H1 (cell line): ENCODE measurements around the gene FAM76A. TPM values are rescaled to one million over a fixed set of nuclear protein-coding genes. Genes with fewer than 3 reads are reported as not detected.

Source experiments
- CBX5 ChIP-seq: fragments of 300-800, 300-1000 bp; sonication (generic); IDR thresholded peaks from 2 replicates; pipeline ENCODE4 v1.7.1; 2016; ENCODE audit warnings: antibody characterized with exemption, low read length, low read depth
- CTBP2 ChIP-seq: IDR thresholded peaks from 2 replicates; pipeline ENCODE4 v1.7.0; 2011; ENCODE audit warnings: borderline replicate concordance, mild to moderate bottlenecking, moderate library complexity, mixed read lengths, low read length; ENCODE audit not compliant: insufficient read depth, insufficient read length
- JUN ChIP-seq: IDR thresholded peaks from 2 replicates; pipeline ENCODE4 v1.6.1; 2011; ENCODE audit warnings: low read depth, mild to moderate bottlenecking, improper control_type of control experiment, low read length
- JUND ChIP-seq: IDR thresholded peaks from 2 replicates; pipeline ENCODE4 v1.6.1; 2011; ENCODE audit warnings: mild to moderate bottlenecking, improper control_type of control experiment, low read length
- KDM5A ChIP-seq: fragments of 200-600 bp; IDR thresholded peaks from 2 replicates; pipeline ENCODE4 v1.7.1; 2012; ENCODE audit warnings: mild to moderate bottlenecking, low read length, inconsistent platforms, mixed read lengths
- POLR2AphosphoS5 ChIP-seq: IDR thresholded peaks from 2 replicates; pipeline ENCODE4 v1.6.1; 2011; ENCODE audit warnings: low read depth, low read length
- RFX5 ChIP-seq: IDR thresholded peaks from 2 replicates; pipeline ENCODE4 v1.6.1; 2011; ENCODE audit warnings: low read depth, low read length, improper control_type of control experiment, borderline replicate concordance
- SIRT6 ChIP-seq: IDR thresholded peaks from one replicate; pipeline ENCODE4 v1.7.1; 2012; ENCODE audit warnings: low read length, inconsistent platforms
- SUZ12 ChIP-seq: fragments of 200-600 bp; sonication (generic); IDR thresholded peaks from 2 replicates; pipeline ENCODE4 v1.6.1; 2012; ENCODE audit warnings: mild to moderate bottlenecking, inconsistent platforms, low read length, moderate library complexity, mixed read lengths
- TAF7 ChIP-seq: optimal IDR thresholded peaks from 2 replicates; pipeline ENCODE3; 2011; ENCODE audit warnings: low read depth, mild to moderate bottlenecking, inconsistent platforms, low read length, moderate library complexity, borderline replicate concordance
- TEAD4 ChIP-seq: IDR thresholded peaks from 2 replicates; pipeline ENCODE4 v1.6.1; 2012; ENCODE audit warnings: low read depth, low read length, inconsistent platforms, mixed read lengths
- polyA plus RNA-seq, 7 experiments: library from polyadenylated mRNA; depleted of rRNA in 3 of 7; stranded (reverse) in 5 of 7; unstranded in 2 of 7; fragments of >200 nt in 5 of 7; fragments of 200-250 nt in 2 of 7; gene quantifications; 1 replicate in 5 of 7; 2 replicates in 1 of 7; 4 replicates in 1 of 7; pipeline versions ENCODE4 v1.2.1 to v1.2.3, GENCODE V29; 2011 to 2013; ENCODE audit warnings: missing spikeins in 2 of 7, mixed read lengths in 2 of 7
- total RNA-seq: library from RNA; stranded (reverse); fragmentation: NEBNext Ultra II Directional; extraction: Animal tissue kit (Norgen Biotek cat#: 25700); gene quantifications from 2 replicates; pipeline ENCODE4 v1.2.1, GENCODE V29; 2021

FAM76A gene
- total and polyA plus RNA-seq, 2 of the 8 experiments (the other 6 are each of a cell fraction or from before 2014, with no cell fraction given), result 3.4 to 16.2 TPM

GRCh38 chr1:27719286-27720251 lies 6.2 kb upstream of the FAM76A start (continued):
- TF ChIP-seq CTBP2 (no peak), CBX5 (no peak), RFX5 (no peak), JUN (no peak), TEAD4 (no peak), JUND (no peak), KDM5A (no peak), SUZ12 (no peak), POLR2AphosphoS5 (no peak), SIRT6 (no peak), TAF7 (no peak)
